SH-SY5Y (cell line): ENCODE data around the gene KBTBD3.

Experiments
- GATA2 ChIP-seq: IDR thresholded peaks from 2 replicates; pipeline ENCODE4 v1.6.1; 2011; ENCODE audit warnings: mild to moderate bottlenecking, low read depth, low read length
- GATA3 ChIP-seq: IDR thresholded peaks from 2 replicates; pipeline ENCODE4 v1.6.1; 2011; ENCODE audit warnings: low read depth, mild to moderate bottlenecking, low read length, moderate library complexity

GRCh38 chr11:106031202-106031810 is 45.8 kb downstream of the KBTBD3 start:
- no peak for TF ChIP-seq GATA2
- no peak for TF ChIP-seq GATA3
